Natural killer cell (primary cell): ENCODE data around the gene DYSF. TPM values are rescaled to one million over a fixed set of nuclear protein-coding genes. Genes with fewer than 3 reads are reported as not detected.

Experiments used
- ATAC-seq, 3 donors: fragments of 150-1000 bp in 2 of 3; fragments of 200-7000 bp in 1 of 3; cut with Tn5 transposase; 1 replicate in 1 of 3; 2 replicates in 2 of 3; pipeline ENCODE4 v1.10.0; 2021; ENCODE audit warnings: mild to moderate bottlenecking in 2 of 3, moderate library complexity in 2 of 3
- DNase-seq, 2 donors: peaks; one replicate each; pipeline versions ENCODE4 v3.0.0 to v3.0.0-alpha.2; 2013 to 2021; ENCODE audit warnings: mixed read lengths in 1 of 2
- H3K27ac ChIP-seq: one replicate; pipeline ENCODE4 v1.5.1; 2013; ENCODE audit warnings: mild to moderate bottlenecking, low read length
- H3K27me3 ChIP-seq: one replicate; pipeline ENCODE4 v1.6.1; 2013; ENCODE audit warnings: low read length; ENCODE audit not compliant: control insufficient read depth, insufficient read depth
- H3K36me3 ChIP-seq: one replicate; pipeline ENCODE4 v1.6.1; 2013; ENCODE audit warnings: low read length; ENCODE audit not compliant: control insufficient read depth, insufficient read depth
- H3K4me1 ChIP-seq: one replicate; pipeline ENCODE4 v1.6.1; 2013; ENCODE audit warnings: low read length; ENCODE audit not compliant: control insufficient read depth, insufficient read depth
- H3K4me3 ChIP-seq: one replicate; pipeline ENCODE4 v1.5.1; 2013; ENCODE audit warnings: low read length
- H3K9me3 ChIP-seq: one replicate; pipeline ENCODE4 v1.6.1; 2013; ENCODE audit warnings: low read length; ENCODE audit not compliant: control insufficient read depth, insufficient read depth
- H3K27ac Mint-ChIP-seq, 2 donors: one replicate each; pipeline ENCODE4 v1.8.0; 2022; ENCODE audit warnings: mild to moderate bottlenecking in 2 of 2, mixed read lengths in 2 of 2, moderate library complexity in 1 of 2
- H3K27me3 Mint-ChIP-seq, 2 donors: one replicate each; pipeline ENCODE4 v1.8.0; 2022; ENCODE audit warnings: low read depth in 2 of 2, mixed read lengths in 2 of 2
- H3K36me3 Mint-ChIP-seq: one replicate; pipeline ENCODE4 v1.8.0; 2022; ENCODE audit warnings: mixed read lengths
- H3K4me1 Mint-ChIP-seq, 2 donors: one replicate each; pipeline ENCODE4 v1.8.0; 2022; ENCODE audit warnings: mixed read lengths in 2 of 2
- H3K4me3 Mint-ChIP-seq: one replicate; pipeline ENCODE4 v1.8.0; 2022; ENCODE audit warnings: mild to moderate bottlenecking, moderate library complexity, mixed read lengths
- H3K9me3 Mint-ChIP-seq, 2 donors: one replicate each; pipeline ENCODE4 v1.8.0; 2022; ENCODE audit warnings: mixed read lengths in 2 of 2
- CTCF ChIP-seq: fragments of 200-600 bp; IDR thresholded peaks from one replicate; pipeline ENCODE4 v1.8.0; 2022; ENCODE audit warnings: antibody characterized with exemption
- WGBS: methylation state at CpG from one replicate; pipeline ENCODE4 v1.1.7; 2013; ENCODE audit warnings: missing lambda C conversion rate; ENCODE audit not compliant: insufficient coverage; 5-methylcytosine and 5-hydroxymethylcytosine counted together
- intact Hi-C: fragments of 100-400 bp; cut with micrococcal nuclease; formaldehyde crosslinking; loops from one replicate; pipeline ENCODE4 v1.14.2; 2022
- total RNA-seq, 4 donors: library from RNA; stranded (reverse); fragments of 120-200 nt in 1 of 4; gene quantifications; one replicate each; pipeline versions ENCODE4 v1.2.3 to v1.2.4, GENCODE V29; 2013 to 2022

DYSF gene
- total RNA-seq, 3 donors from 2014 or later (not counting 1 experiment from before 2014, with no cell fraction given), result 11.4 to 19.5 (median 12.4) TPM

DNA sequence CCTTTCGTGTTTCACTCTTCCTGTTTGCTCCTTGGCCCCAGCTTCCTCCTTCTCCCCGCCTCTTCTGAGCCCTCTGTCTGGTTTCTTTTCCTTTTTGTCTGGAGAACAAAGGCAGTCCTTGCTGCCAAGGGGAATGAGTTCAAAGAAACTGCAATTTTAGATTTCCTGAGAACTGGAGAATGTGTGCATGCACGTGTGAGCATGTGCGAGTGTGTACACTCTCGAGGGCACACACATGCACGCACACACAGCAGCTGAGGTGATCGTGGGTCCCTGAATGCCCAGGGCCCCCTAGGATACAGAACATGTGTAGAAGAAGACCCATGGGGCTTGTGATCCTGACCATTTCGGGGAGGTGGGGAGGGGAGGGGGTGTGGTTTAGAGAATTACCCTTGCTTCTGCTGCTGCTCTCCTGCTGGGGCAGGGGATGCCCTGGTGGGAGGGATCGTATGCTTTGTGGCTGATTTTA is 151.8 kb downstream of the DYSF start:
- no peak overlapping the region for H3K27ac ChIP-seq
- DNase-seq, result no peak
- intact Hi-C loops, result no loop called here

GRCh38 chr2:71605781-71606241 is 152.4 kb downstream of the DYSF start:
- H3K9me3 ChIP-seq, result no peaks in the 10 kb centered on the region
- no peaks in the 10 kb centered on the region for H3K36me3 ChIP-seq
- Mint-ChIP-seq H3K36me3 (no peaks in the 10 kb centered on the region), H3K27me3 (peaks cover 0 to 5% of the 10 kb centered on the region in 2 donors), H3K4me3 (no peak overlapping the region), H3K27ac (no peak overlapping the region), H3K9me3 (no peaks in the 10 kb centered on the region), H3K4me1 (peaks cover 21 to 39% of the 10 kb centered on the region in 2 donors)
- intact Hi-C loops, result no loop called here
- no peaks in the 10 kb centered on the region for H3K27me3 ChIP-seq
- no peak for TF ChIP-seq CTCF
- ATAC-seq, result no peak
- no peak for DNase-seq
- no peak overlapping the region for H3K4me3 ChIP-seq
- H3K4me1 ChIP-seq, result peaks cover 38% of the 10 kb centered on the region
- WGBS, result 78% methylated on average over 7 of the region's 7 CpGs
- no peak overlapping the region for H3K27ac ChIP-seq

More for the DNA sequence above, 151.8 kb downstream of the DYSF start:
- Histone ChIP-seq H3K27me3 (no peaks in the 10 kb centered on the region), H3K4me3 (no peak overlapping the region), H3K36me3 (no peaks in the 10 kb centered on the region), H3K9me3 (no peaks in the 10 kb centered on the region), H3K4me1 (peaks cover 38% of the 10 kb centered on the region)
- H3K4me3 Mint-ChIP-seq, result no peak overlapping the region
- no peaks in the 10 kb centered on the region for H3K36me3 Mint-ChIP-seq
- peaks cover 21 to 39% of the 10 kb centered on the region in 2 donors for H3K4me1 Mint-ChIP-seq
- no peak for TF ChIP-seq CTCF
- H3K9me3 Mint-ChIP-seq, result no peaks in the 10 kb centered on the region
- no peak overlapping the region for H3K27ac Mint-ChIP-seq
- WGBS, result 42% methylated on average over 8 of the region's 9 CpGs
- peaks cover 0 to 5% of the 10 kb centered on the region in 2 donors for H3K27me3 Mint-ChIP-seq
- no peak for ATAC-seq

- no peaks in the 10 kb centered on the region for H3K27me3 ChIP-seq
- Mint-ChIP-seq H3K9me3 (no peaks in the 10 kb centered on the region), H3K27ac (no peak overlapping the region), H3K27me3 (peaks cover 0 to 5% of the 10 kb centered on the region in 2 donors), H3K4me3 (no peak overlapping the region), H3K36me3 (no peaks in the 10 kb centered on the region), H3K4me1 (peaks cover 21 to 39% of the 10 kb centered on the region in 2 donors)
- no peak overlapping the region for H3K4me3 ChIP-seq
- no peaks in the 10 kb centered on the region for H3K9me3 ChIP-seq
- 55% methylated on average over 3 of the region's 3 CpGs for WGBS
- no peak for TF ChIP-seq CTCF
- peaks cover 38% of the 10 kb centered on the region for H3K4me1 ChIP-seq
- no peak for ATAC-seq
- no peaks in the 10 kb centered on the region for H3K36me3 ChIP-seq
- DNase-seq, result no peak
- intact Hi-C loops, result no loop called here
- H3K27ac ChIP-seq, result no peak overlapping the region
These were observed 152.9 kb downstream of the DYSF start for GRCh38 chr2:71606244-71606643.
